Measurements from ENCODE around the gene ALDH1B1.

ALDH1B1 gene

GRCh38 chr9:38418366-38418765 is 25.9 kb downstream of the ALDH1B1 start:
- DNase-seq, result no peak

GRCh38 chr9:38419181-38419580 is 26.7 kb downstream of the ALDH1B1 start:
- DNase-seq, result no peak

- DNase-seq, result peak; percentile 68
These were observed 29.2 kb downstream of the ALDH1B1 start for GRCh38 chr9:38421498-38422211.

- DNase-seq, result no peak
These were observed 30.2 kb downstream of the ALDH1B1 start for GRCh38 chr9:38422555-38423260.

- no peak for DNase-seq
These were observed 30.9 kb downstream of the ALDH1B1 start for GRCh38 chr9:38423273-38423972.

GRCh38 chr9:38423973-38424843 is 31.7 kb downstream of the ALDH1B1 start, which contains the start of gene IGFBPL1:
TSS of gene IGFBPL1 (minus strand) at chr9:38424454. CDS start at chr9:38424424, 30 bp downstream.
- peak; percentile 82 for DNase-seq

GRCh38 chr9:38424918-38425317 is 32.4 kb downstream of the ALDH1B1 start:
- DNase-seq, result no peak

- no peak for DNase-seq
These were observed 35.6 kb downstream of the ALDH1B1 start for GRCh38 chr9:38428062-38428461.

GRCh38 chr9:38431116-38431515 is 38.6 kb downstream of the ALDH1B1 start:
- no peak for DNase-seq

- DNase-seq, result no peak
These were observed 40.5 kb downstream of the ALDH1B1 start for GRCh38 chr9:38432922-38433510.

- DNase-seq, result no peak
These were observed 41.9 kb downstream of the ALDH1B1 start for GRCh38 chr9:38434365-38434764.

- DNase-seq, result no peak
These were observed 42.4 kb downstream of the ALDH1B1 start for GRCh38 chr9:38434853-38435252.

- no peak for DNase-seq
These were observed 43.0 kb downstream of the ALDH1B1 start for GRCh38 chr9:38435521-38435920.

- no peak for DNase-seq
These were observed 44.2 kb downstream of the ALDH1B1 start for GRCh38 chr9:38436708-38437107.

- DNase-seq, result no peak
These were observed 44.8 kb downstream of the ALDH1B1 start for GRCh38 chr9:38437193-38437823.

GRCh38 chr9:38439291-38439915 is 46.9 kb downstream of the ALDH1B1 start:
- DNase-seq, result no peak

GRCh38 chr9:38439916-38440301 is 47.4 kb downstream of the ALDH1B1 start:
- no peak for DNase-seq

GRCh38 chr9:38440516-38440915 is 48.0 kb downstream of the ALDH1B1 start:
- no peak for DNase-seq

GRCh38 chr9:38441347-38442085 is 49.0 kb downstream of the ALDH1B1 start:
- DNase-seq, result no peak

GRCh38 chr9:38442473-38443096 is 50.1 kb downstream of the ALDH1B1 start:
- no peak for DNase-seq

Data from NCI-H1092 (cell line).